OCI-LY3 (cell line): ENCODE data around the gene NOL4L.

Experiments
- H2AFZ ChIP-seq: fragments of 200-600, 300-600 bp; shearing (Covaris generic); 2 replicates; pipeline ENCODE4 v1.6.0; 2014; ENCODE audit warnings: antibody characterized with exemption, low read depth, low read length
- H3K27ac ChIP-seq: fragments of 200-600, 300-600 bp; sonication (generic); 2 replicates; pipeline ENCODE4 v1.5.1; 2014; ENCODE audit warnings: mild to moderate bottlenecking, low read length, moderate library complexity, mixed read lengths
- H3K27me3 ChIP-seq: fragments of 200-600, 300-600 bp; sonication (generic); 2 replicates; pipeline ENCODE4 v1.6.1; 2014; ENCODE audit warnings: low read depth, low read length, mixed read lengths
- H3K36me3 ChIP-seq: fragments of 200-600, 300-600 bp; sonication (generic); replicated peaks from 2 replicates; pipeline ENCODE3; 2014; ENCODE audit warnings: low read depth, low read length, mixed read lengths
- H3K4me1 ChIP-seq: fragments of 300-600, 200-600 bp; sonication (generic); 2 replicates; pipeline ENCODE4 v1.6.1; 2014; ENCODE audit warnings: low read length, mixed read lengths
- H3K4me2 ChIP-seq: fragments of 200-600, 300-600 bp; sonication (generic); 2 replicates; pipeline ENCODE4 v1.6.1; 2014; ENCODE audit warnings: low read length, mixed read lengths
- H3K4me3 ChIP-seq: fragments of 300-600, 200-600 bp; sonication (generic); 2 replicates; pipeline ENCODE4 v1.5.1; 2014; ENCODE audit warnings: antibody characterized with exemption, mild to moderate bottlenecking, low read length, moderate library complexity
- H3K79me2 ChIP-seq: fragments of 300-600, 200-600 bp; shearing (Covaris generic); 2 replicates; pipeline ENCODE4 v1.6.1; 2014; ENCODE audit warnings: mild to moderate bottlenecking, low read length, mixed read lengths
- H3K9ac ChIP-seq: fragments of 300-600, 200-600 bp; shearing (Covaris generic); 2 replicates; pipeline ENCODE4 v1.6.0; 2014; ENCODE audit warnings: mild to moderate bottlenecking, low read length, moderate library complexity
- H3K9me3 ChIP-seq: fragments of 200-600, 300-600 bp; shearing (Covaris generic); 2 replicates; pipeline ENCODE4 v1.6.1; 2014; ENCODE audit warnings: low read length, mixed read lengths; ENCODE audit not compliant: insufficient read depth
- H4K20me1 ChIP-seq: fragments of 200-600, 300-600 bp; sonication (generic); 2 replicates; pipeline ENCODE4 v1.6.1; 2016; ENCODE audit warnings: low read length, mixed read lengths; ENCODE audit not compliant: insufficient read depth
- EZH2phosphoT487 ChIP-seq: fragments of 200-600 bp; shearing (Covaris generic); IDR thresholded peaks from 2 replicates; pipeline ENCODE4 v1.6.1; 2018; ENCODE audit warnings: antibody characterized with exemption, mixed run types, low read depth
- TF ChIP-seq, protein P1 (sequence below): fragments of 200-600, 300-600 bp; sonication (generic); IDR thresholded peaks from 2 replicates; pipeline ENCODE4 v1.5.1; 2014; ENCODE audit warnings: antibody characterized with exemption, low read length, low read depth

The NOL4L gene

DNA sequence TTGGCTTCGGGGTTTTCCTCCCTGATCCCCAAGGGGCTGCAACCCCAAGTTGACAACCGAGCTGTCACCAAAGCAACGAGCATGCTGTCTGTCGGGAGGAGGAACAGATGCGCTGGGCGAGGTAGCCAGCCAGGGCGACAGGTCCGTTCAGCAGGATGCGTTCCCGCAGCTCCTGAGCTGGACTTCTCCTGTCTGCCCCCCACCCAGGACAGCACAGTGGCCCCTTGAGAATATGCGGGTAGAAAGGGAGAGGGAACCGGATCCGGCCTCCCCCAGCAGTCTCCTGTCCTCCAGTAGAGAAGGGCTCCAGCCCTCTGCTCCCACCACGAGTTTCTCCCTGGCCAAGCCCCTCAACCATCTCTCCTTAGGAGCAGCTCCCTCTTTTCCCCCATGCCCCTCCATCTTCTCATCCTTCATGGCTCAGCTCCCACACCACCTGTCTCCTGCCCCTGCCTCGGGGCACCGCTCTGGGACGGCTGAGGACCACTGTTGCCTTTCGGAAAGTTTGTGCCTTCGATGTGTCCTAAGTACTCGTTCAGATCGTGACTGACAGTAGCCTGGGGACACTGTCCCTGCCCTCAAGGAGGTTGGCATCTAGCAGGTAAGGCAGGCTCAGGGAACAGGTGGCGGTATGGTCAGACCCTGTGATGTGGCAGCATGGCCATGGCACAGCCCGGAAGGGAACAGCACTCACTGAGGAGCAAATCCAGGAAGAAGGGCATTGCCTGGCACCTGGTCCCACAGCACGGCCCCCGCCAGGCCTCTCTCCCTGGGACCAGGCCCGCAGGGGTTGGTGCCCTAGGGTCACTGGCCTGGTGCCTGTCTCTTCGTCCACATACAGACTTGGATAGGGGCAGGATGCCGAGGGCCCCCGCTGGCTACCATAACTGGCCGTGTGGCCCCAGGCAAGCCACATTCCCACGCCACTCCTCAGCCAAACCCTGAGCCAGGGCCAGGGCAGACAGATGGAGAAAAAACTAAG, 130.7 kb downstream of the NOL4L start:
- H2AFZ ChIP-seq: no peak overlapping the region
- H3K27me3 ChIP-seq: no peaks in the 10 kb centered on the region
- no peaks in the 10 kb centered on the region for H3K36me3 ChIP-seq
- no peak overlapping the region for H3K27ac ChIP-seq
- H3K9me3 ChIP-seq: no peaks in the 10 kb centered on the region
- no peaks in the 10 kb centered on the region for H4K20me1 ChIP-seq
- peak overlapping the region; percentile 23; the same call in 1 of the 2 replicates for H3K4me2 ChIP-seq
- TF ChIP-seq EZH2phosphoT487: no peak
- TF ChIP-seq, protein P1, sequence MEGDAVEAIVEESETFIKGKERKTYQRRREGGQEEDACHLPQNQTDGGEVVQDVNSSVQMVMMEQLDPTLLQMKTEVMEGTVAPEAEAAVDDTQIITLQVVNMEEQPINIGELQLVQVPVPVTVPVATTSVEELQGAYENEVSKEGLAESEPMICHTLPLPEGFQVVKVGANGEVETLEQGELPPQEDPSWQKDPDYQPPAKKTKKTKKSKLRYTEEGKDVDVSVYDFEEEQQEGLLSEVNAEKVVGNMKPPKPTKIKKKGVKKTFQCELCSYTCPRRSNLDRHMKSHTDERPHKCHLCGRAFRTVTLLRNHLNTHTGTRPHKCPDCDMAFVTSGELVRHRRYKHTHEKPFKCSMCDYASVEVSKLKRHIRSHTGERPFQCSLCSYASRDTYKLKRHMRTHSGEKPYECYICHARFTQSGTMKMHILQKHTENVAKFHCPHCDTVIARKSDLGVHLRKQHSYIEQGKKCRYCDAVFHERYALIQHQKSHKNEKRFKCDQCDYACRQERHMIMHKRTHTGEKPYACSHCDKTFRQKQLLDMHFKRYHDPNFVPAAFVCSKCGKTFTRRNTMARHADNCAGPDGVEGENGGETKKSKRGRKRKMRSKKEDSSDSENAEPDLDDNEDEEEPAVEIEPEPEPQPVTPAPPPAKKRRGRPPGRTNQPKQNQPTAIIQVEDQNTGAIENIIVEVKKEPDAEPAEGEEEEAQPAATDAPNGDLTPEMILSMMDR: no peak
- H3K79me2 ChIP-seq: no peaks in the 10 kb centered on the region
- peaks cover 59% of the 10 kb centered on the region for H3K4me1 ChIP-seq
- no peak overlapping the region for H3K9ac ChIP-seq
- no peak overlapping the region for H3K4me3 ChIP-seq

DNA sequence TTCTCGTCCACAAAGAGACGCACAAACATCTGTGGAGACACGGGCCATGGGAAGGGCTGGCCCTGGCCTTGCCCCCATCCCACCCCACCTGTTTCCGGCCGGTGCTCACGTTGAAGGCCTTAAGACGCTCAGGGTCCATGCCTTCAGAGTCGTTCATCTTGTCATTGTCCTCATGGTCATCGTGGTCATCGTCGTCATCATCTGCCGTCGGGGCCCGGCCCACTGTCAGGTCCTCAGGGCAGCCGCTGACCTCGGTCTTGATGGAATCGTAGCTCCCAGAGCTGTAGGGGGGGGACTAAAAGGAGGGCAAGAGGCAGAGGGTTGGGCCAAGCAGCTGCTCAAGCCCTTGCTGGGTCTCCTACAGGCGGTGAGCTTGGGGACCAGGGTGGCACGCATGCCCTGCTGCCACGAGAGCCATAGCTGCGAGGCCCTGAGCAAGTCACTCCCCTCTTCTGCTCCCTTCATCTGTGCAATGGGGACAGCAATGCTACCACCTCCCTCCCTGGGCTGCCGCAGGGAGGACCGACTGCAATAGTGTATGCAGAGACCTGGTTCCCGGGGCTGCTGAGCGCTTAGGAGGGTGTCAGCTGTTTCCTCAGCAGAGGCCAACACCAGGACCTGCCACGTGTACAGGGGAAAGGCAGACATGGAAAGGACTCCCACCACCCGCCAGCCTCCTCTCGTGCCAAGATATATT, 131.5 kb downstream of the NOL4L start:
- Histone ChIP-seq H3K4me2 (peak overlapping the region; percentile 85; the same call in 1 of the 2 replicates), H2AFZ (no peak overlapping the region), H3K36me3 (no peaks in the 10 kb centered on the region), H3K79me2 (no peaks in the 10 kb centered on the region), H3K27me3 (no peaks in the 10 kb centered on the region), H3K9ac (no peak overlapping the region), H3K27ac (no peak overlapping the region), H4K20me1 (no peaks in the 10 kb centered on the region), H3K4me1 (peaks cover 59% of the 10 kb centered on the region), H3K4me3 (no peak overlapping the region), H3K9me3 (no peaks in the 10 kb centered on the region)
- no peak for TF ChIP-seq EZH2phosphoT487
- TF ChIP-seq, protein P1: no peak

DNA sequence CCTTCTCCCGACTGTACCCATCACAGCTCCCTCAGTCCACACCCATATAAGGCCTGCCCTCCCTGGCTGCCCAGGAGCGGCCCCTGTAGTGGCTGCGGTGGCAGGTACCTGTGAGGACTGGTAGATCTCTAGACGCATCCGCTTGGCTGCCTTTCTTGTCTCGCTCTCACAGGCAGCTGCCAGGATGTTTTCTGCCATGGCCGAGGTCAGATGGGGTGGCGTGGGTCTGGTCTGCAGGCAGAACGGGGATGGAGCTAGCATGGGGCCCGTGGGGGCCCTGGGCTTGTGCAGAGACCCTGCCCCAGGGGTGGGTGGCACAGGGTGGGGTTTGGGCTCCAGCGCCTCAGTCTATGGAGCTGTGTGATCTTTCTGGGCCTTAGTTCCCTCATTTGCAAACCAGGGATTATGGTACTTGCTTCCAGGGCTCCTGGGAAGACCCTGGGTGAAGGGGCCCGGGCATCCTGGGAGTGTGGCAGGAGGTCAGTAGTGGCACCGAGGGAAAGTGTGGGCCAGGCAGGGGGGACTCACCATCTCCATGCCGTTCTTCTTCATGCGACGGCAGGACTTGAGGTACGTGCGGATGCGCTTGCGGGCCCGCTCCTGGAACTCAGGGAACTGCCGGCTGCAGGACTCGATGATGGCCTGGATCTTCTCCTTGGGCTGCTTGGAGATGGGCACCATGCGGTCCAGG, 132.2 kb downstream of the NOL4L start:
- peak overlapping the region; percentile 46; the same call in 1 of the 2 replicates for H3K9ac ChIP-seq
- H3K36me3 ChIP-seq: no peaks in the 10 kb centered on the region
- no peaks in the 10 kb centered on the region for H3K9me3 ChIP-seq
- peaks cover 59% of the 10 kb centered on the region for H3K4me1 ChIP-seq
- no peaks in the 10 kb centered on the region for H3K27me3 ChIP-seq
- H3K4me2 ChIP-seq: peak overlapping the region; percentile 85
- H3K79me2 ChIP-seq: no peaks in the 10 kb centered on the region
- no peaks in the 10 kb centered on the region for H4K20me1 ChIP-seq
- H2AFZ ChIP-seq: peak overlapping the region; percentile 66; the same call in 1 of the 2 replicates
- peak overlapping the region; percentile 28; the same call in 1 of the 2 replicates for H3K27ac ChIP-seq
- peak overlapping the region; percentile 67 for H3K4me3 ChIP-seq
- TF ChIP-seq, protein P1: no peak
- no peak for TF ChIP-seq EZH2phosphoT487
